AG08396 (cell line): ENCODE results near the gene SMIM22.

Source experiments
- DNase-seq: peaks from one replicate; pipeline ENCODE4 v3.0.0; 2012; ENCODE audit warnings: low spot score, mixed read lengths

SMIM22 gene, protein sequence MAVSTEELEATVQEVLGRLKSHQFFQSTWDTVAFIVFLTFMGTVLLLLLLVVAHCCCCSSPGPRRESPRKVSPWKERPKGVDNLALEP

DNA sequence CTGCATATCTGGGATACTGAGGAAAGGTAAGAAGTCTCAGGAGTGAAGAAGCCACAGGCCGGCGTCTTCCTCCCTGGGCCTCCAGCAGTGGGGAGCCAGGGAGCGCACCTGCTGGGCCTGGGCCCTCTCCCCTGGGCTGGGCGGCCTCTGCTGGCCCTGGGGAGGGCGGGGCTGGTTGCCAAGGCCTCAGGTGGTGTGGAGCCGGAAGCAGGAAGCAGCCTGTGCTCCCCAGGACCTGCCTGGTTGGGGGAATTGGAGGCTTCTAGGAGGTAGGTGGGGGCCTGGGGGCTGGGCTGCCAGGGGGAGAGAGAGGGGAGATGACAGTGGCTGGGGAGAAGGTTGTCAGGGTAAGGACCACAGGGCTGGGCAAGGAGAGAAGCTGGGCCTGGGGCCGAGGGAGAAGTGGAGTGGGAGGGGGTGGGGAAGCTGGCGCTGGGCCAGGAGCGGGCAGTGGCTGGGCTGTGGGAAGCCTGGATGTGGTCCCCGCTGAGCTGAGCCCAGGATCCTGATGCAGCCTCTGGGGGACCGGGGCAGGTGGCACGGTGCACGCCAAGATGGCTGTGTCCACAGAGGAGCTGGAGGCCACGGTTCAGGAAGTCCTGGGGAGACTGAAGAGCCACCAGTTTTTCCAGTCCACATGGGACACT lies at the start of gene SMIM22:
TSS of gene SMIM22 (plus strand) at position 189 of the 647 bp plus-strand sequence. CDS start at position 555, 366 bp downstream.
- DNase-seq, result no peak

GRCh38 chr16:4746215-4746614 lies 49.0 kb upstream of the SMIM22 start:
- DNase-seq, result no peak

DNA sequence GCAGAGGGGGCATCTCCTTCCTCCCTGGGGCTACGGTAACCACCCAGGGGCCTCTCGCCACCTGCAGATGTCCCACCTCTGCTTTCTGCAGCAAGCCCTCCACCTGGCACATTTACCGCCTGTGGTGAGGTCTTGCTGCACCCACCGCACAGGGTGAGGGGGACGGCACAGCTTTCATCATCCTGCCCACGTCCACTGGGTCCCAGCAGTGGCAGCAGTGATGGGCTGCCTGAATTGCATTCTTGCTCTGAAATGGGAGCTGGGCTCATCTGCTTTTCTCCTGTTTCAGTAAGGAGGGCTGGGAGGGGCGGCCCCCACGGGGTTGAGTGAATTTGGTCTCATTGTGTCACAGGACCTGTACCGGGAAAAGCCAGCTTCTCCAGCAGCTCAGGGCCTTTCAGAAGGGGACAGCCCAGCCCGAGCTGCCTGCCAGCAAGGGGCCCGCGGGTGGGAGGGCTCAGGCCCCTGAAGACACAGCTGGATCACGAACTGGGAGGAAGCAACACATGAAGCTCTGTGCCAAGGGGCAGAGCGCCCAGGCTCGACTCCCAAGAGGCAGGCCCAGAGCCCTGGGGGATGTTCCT lies 48.1 kb upstream of the SMIM22 start:
- DNase-seq, result no peak

DNA sequence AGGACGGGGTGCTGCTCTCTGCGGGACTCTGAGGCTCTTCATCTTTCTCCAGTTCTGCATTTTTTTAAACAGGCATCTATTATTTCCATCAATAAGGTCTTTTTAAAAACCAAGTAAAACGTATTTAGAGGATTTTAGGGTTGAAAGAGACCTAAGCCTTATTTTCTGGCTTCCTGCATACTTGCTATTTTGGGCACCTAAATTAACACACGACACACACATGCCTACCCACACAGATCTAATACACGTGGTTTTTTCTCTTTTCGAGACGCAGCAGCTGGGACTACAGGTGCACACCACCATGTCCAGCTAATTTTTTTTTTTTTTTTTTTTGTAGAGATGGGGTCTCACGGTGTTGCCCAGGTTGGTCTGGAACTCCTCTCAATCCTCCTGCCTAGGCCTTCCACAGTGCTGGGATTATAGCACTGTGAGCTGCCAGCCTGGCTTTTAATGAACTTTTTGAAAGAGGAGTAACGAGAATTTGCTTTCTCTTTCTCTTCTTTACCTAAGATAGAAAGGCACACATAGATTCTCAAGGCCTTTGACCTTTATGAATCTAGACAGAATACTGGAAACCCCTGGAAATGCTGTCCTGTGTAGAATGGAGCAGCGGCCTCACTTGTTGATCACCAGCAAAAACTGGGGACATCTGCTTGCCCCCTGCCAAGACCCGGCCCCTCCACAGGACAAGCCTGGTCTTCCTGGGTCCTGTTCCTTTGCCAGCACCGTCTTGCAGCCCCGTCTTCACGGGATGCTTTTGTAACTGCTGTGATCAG lies 47.1 kb upstream of the SMIM22 start:
- no peak for DNase-seq

- no peak for DNase-seq
Measured at GRCh38 chr16:4748682-4749411, 46.3 kb upstream of the SMIM22 start.

DNA sequence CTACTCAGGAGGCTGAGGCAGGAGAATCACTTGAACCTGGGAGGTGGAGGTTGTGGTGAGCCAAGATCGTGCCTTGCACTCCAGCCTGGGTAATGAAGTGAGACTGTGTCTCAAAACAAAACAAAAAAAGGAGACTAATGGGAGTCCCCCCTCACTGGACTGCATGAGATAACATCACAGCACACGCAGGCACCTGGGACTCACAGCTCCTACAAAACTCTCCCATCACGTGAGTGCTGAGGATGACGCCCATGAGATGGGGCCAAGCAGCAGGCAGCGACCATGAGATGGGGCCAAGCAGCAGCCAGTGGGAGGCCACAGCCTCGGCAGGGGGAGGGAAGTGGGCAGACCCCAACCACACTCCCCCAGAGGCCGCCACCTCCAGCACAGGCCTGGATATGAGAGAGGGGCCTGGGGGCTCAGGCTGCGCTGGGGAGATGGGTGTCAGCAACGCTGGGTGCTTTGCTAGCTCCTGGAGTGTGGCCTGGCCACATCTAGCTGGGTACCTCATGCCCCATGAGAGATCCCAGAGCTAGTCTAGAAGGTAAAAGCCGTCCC lies 45.4 kb upstream of the SMIM22 start:
- DNase-seq, result no peak

DNA sequence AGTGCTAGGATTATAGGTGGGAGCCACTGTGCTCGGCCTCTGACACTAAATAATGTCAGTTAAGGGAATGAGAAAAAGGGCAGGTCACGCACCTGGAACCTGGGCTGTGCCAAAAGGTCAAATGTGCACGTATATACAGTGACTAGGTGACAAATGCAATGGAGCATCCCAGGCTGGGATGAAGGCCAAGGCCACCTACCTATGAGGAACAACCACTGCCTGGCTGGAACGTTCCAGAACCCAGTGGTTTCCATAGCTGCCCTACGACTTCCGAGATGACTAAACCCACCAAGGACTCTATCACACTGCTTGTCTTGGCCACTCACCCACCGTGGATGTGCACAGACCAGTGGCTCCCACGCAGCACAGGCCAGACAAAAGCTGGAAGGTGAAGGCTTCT lies 44.3 kb upstream of the SMIM22 start:
- DNase-seq, result no peak

- no peak for DNase-seq
Measured at GRCh38 chr16:4752351-4753100, 42.6 kb upstream of the SMIM22 start.

- no peak for DNase-seq
Measured at GRCh38 chr16:4753227-4753626, 41.9 kb upstream of the SMIM22 start.

DNA sequence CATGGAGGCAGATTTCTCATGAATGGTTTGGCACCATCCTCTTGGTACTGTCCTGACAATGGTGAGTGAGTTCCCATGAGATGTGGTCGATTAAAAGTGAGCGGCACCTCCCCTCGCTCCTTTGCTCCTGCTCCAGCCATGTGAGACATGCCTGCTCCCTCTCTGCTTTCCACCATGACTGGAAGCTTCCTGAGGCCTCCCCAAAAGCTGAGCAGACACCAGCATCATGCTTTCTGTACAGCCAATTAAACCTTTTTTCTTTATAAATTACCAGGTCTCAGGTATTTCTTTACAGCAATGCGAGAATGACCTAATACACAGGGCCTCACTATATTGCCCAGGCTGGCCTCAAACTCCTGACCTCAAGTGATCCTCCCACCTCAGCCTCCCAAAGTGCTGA lies 40.3 kb upstream of the SMIM22 start:
- no peak for DNase-seq

DNA sequence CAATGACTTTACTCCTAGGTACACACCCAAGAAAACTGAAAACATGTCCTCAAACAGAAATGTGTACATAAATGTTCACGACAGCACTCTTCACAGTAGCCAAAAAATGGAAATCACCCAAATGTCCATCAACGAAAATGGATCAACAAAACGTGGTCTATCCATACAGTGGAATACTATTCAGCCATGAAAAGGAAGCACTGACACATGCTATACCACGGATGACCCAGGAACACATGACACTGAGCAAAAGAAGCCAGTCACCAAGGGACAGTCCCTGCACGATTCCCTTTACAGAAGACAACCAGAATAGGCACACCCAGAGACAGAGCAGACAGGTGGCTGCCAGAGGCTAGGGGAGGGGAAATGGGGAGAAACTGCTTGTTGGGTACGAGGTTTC lies 39.5 kb upstream of the SMIM22 start:
- no peak for DNase-seq

DNA sequence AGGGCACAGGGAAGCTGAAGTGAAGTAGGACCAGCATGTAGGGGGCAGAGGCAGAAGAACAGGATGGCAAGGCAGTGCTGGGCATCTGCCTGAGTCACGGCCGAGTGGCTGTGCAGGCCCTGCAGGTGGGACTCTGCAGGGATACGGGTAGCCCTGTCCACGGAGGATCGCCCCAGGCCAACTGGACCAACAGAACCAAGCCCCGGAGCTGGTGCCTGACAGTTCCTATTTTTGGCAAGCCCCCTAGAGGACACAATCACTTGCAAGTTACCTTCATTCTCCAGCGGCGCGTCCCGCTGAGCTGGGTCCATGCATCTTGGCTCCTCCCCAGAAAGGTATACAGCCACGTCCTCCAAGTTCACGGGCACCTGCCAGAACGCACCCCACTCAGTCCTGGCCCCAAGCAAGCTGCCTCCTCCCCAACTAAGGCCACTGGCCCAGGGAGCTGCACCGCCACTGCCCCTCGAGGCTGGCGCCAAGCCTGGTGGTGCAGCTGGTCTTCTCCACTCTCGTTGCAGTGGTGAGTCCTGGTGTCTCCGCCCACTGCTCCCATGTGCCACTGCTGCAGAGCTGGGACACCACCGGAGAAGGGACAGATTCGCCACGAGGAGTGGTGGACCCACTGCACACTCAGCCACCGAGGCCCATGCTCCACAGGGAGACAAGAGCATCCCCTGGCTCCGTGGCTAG lies 34.8 kb upstream of the SMIM22 start:
- no peak for DNase-seq

DNA sequence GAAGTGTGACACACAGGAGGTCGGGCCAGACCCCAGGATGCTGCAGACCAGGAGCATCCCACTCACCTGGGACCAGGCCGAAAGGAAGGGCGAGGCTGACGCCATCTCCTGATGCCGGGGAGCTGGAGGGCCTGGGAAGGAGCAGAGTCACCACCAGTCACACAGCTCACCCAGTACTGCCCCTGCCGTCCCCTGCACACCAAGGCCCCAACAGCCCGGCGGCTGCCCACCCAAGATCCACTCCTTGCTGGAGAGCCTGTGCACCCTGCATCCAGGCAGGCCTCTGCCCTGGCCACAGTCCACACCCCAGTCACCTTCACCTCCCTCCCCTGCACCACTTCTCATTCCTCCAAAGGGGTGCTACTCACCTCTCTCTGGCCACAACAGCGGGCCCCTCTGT lies 33.0 kb upstream of the SMIM22 start:
- DNase-seq, result no peak

- no peak for DNase-seq
Measured at GRCh38 chr16:4763791-4764190, 31.4 kb upstream of the SMIM22 start.

- DNase-seq, result no peak
Measured at GRCh38 chr16:4765511-4766474, 29.4 kb upstream of the SMIM22 start.

DNA sequence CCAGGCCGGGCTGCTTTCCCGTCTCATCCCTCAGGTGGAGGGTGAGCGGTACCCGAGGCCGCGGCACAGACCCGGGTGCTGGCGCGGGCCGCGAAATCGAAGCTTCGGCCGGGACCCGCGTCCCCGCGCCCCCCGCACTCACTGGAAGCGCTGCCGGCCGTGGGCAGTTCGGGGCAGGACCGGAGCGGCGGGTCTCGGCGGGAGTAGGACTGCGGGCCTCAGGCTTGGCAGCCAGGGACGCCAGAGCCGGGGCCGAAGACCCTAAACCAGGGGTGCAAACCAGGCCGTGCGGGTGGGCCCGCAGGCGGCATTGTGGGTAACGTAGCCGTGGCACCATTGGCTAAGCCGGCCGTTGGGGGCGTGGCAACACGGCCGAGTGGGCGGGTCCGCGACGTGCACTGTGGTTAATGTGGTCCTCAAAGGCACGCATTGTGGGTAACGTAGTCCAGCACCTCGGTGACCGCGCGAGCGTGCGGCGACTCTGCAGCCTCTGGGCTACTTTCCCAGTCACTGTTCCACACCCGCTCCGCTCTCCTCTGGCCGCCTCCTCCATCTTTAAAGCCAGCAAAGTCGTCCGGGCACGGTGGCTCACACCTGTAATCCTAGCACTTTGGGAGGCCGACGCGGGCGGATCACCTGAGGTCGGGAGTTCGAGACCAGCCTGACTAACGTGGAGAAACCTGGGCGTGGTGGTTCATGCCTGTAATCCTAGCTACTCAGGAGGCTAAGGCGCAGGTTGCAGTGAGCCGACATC lies 28.1 kb upstream of the SMIM22 start, which contains the start of gene ZNF500:
TSS of gene ZNF500 (minus strand) at position 288 of the 754 bp plus-strand sequence. CDS start 1,184 bp downstream, outside the sequence.
- peak; percentile 98 for DNase-seq

DNA sequence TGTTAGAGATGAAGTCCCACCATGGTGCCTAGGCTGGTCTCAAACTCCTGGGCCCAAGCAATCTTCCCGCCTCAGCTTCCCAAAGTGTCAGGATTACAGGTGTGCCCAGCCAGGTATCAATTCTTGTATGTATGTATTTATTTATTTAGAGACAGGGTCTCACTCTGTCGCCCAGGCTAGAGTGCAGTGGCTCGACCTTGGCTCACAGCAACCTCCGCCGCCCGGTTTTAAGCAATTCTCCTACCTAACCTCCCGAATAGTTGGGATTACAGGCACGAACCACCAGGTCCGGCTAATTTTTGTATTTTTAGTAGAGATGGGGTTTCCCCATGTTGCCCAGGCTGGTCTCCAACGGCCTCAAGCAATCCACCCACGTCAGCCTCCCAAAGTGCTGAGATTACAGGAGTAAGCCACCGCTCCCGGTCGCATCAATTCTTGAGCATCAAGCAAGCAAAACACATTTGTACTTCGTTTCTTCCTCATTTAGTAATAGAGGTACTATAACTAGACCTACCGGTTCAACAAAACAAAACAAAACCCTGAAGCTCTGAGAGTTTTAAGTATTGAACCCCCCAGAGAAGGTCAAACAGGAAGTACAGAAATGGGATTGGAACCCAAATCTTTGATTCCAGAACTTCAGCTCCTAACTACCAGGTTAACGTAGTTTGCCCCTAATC lies 27.2 kb upstream of the SMIM22 start:
- DNase-seq, result no peak
